ENCODE measurements around the gene CCDC197.
A peak's percentile ranks its signal among the peaks of the same experiment; 100 is the strongest.

CCDC197 gene

GRCh38 chr14:94022532-94023411 lies 25.7 kb downstream of the CCDC197 start:
- no peak for DNase-seq (ENCODE audit: extremely low read depth in 1 of 2, low read depth in 1 of 2)

GRCh38 chr14:94024549-94024948 lies 27.4 kb downstream of the CCDC197 start:
- DNase-seq (ENCODE audit: extremely low read depth in 1 of 2, low read depth in 1 of 2), result no peak

GRCh38 chr14:94025720-94026119 lies 28.6 kb downstream of the CCDC197 start:
- no peak for DNase-seq (ENCODE audit: extremely low read depth in 1 of 2, low read depth in 1 of 2)

- DNase-seq (ENCODE audit: extremely low read depth in 1 of 2, low read depth in 1 of 2), result peak; percentile 79 to 84
Observed at GRCh38 chr14:94026173-94026888, 29.2 kb downstream of the CCDC197 start, which contains the start of gene OTUB2. TSS of gene OTUB2 (plus strand) at chr14:94026340. CDS start at chr14:94026538, 198 bp downstream.

- no peak for DNase-seq (ENCODE audit: extremely low read depth in 1 of 2, low read depth in 1 of 2)
Observed at GRCh38 chr14:94026889-94027469, 29.9 kb downstream of the CCDC197 start.

GRCh38 chr14:94027566-94028449 lies 30.7 kb downstream of the CCDC197 start:
- no peak for DNase-seq (ENCODE audit: extremely low read depth in 1 of 2, low read depth in 1 of 2)

- DNase-seq (ENCODE audit: extremely low read depth in 1 of 2, low read depth in 1 of 2), result no peak
Observed at GRCh38 chr14:94028450-94028826, 31.3 kb downstream of the CCDC197 start.

- no peak for DNase-seq (ENCODE audit: extremely low read depth in 1 of 2, low read depth in 1 of 2)
Observed at GRCh38 chr14:94029265-94029664, 32.2 kb downstream of the CCDC197 start.

- DNase-seq (ENCODE audit: extremely low read depth in 1 of 2, low read depth in 1 of 2), result no peak
Observed at GRCh38 chr14:94029671-94030203, 32.6 kb downstream of the CCDC197 start.

- DNase-seq (ENCODE audit: extremely low read depth in 1 of 2, low read depth in 1 of 2), result no peak
Observed at GRCh38 chr14:94030571-94030970, 33.5 kb downstream of the CCDC197 start.

- no peak for DNase-seq (ENCODE audit: extremely low read depth in 1 of 2, low read depth in 1 of 2)
Observed at GRCh38 chr14:94031161-94031882, 34.2 kb downstream of the CCDC197 start.

GRCh38 chr14:94031883-94032279 lies 34.8 kb downstream of the CCDC197 start:
- DNase-seq (ENCODE audit: extremely low read depth in 1 of 2, low read depth in 1 of 2), result no peak

- DNase-seq (ENCODE audit: extremely low read depth in 1 of 2, low read depth in 1 of 2), result no peak
Observed at GRCh38 chr14:94034886-94035285, 37.8 kb downstream of the CCDC197 start.

GRCh38 chr14:94036313-94037167 lies 39.4 kb downstream of the CCDC197 start:
- peak; percentile 42 to 63 for DNase-seq (ENCODE audit: extremely low read depth in 1 of 2, low read depth in 1 of 2)

- DNase-seq (ENCODE audit: extremely low read depth in 1 of 2, low read depth in 1 of 2), result no peak
Observed at GRCh38 chr14:94037954-94038353, 40.9 kb downstream of the CCDC197 start.

GRCh38 chr14:94038510-94038909 lies 41.4 kb downstream of the CCDC197 start:
- no peak for DNase-seq (ENCODE audit: extremely low read depth in 1 of 2, low read depth in 1 of 2)

GRCh38 chr14:94038921-94039629 lies 42.0 kb downstream of the CCDC197 start:
- DNase-seq (ENCODE audit: extremely low read depth in 1 of 2, low read depth in 1 of 2), result no peak

- no peak for DNase-seq (ENCODE audit: extremely low read depth in 1 of 2, low read depth in 1 of 2)
Observed at GRCh38 chr14:94040247-94040646, 43.1 kb downstream of the CCDC197 start.
